ENCODE results near the gene KCTD21. TPM values are rescaled to one million over a fixed set of nuclear protein-coding genes. Genes with fewer than 3 reads are reported as not detected.

Gene KCTD21
- total RNA-seq, 1 experiment from 2014 or later: 3.0 TPM

DNA sequence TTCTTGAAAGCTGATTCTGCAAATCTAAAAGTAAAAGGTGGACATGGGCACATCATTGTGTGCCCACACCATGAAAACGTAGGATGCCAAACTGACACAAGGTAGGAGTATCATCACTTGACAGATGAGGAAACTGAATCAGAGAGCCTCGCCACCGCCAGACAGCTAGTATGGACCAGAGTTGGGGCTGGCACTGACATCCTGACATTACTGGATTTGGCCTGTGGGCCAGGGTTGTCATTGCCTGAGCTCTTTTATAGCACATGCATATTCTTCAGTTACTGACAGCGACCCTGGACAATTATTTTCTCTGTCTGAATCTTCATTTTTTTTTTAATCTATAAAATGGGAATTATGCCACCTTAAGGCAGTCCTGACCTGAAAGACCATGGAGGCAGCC lies 16.8 kb upstream of the KCTD21 start:
- Histone ChIP-seq H3K27me3 (ENCODE audit: insufficient read depth, low read length) (no peaks in the 10 kb centered on the region), H4K20me1 (ENCODE audit: insufficient read depth) (no peaks in the 10 kb centered on the region), H3K4me1 (ENCODE audit: control insufficient read depth in 1 of 2, insufficient read depth in 2 of 2, low read length in 2 of 2) (no peaks in the 10 kb centered on the region), H3K79me2 (ENCODE audit: insufficient read depth, low read length) (no peaks in the 10 kb centered on the region), H3K4me3 (replicated peaks in 1 of 2; ENCODE audit: low read depth in 1 of 2, low read length in 2 of 2) (no peak overlapping the region), H3K9me3 (ENCODE audit: control insufficient read depth in 1 of 2, insufficient read depth in 1 of 2, low read depth in 1 of 2, low read length in 2 of 2) (no peaks in the 10 kb centered on the region), H3K4me2 (ENCODE audit: low read length) (no peak overlapping the region), H3K27ac (ENCODE audit: low read depth, low read length) (no peak overlapping the region), H3K9ac (ENCODE audit: low read length) (no peak overlapping the region), H3K9me2 (ENCODE audit: insufficient read depth) (no peaks in the 10 kb centered on the region), H3K36me3 (ENCODE audit: control insufficient read depth in 1 of 2, insufficient read depth in 2 of 2, low read length in 2 of 2) (0 out of 4 replicates have a peak, but pooled peaks cover 0 to under 1% of the 10 kb centered on the region in 2 experiments), H2AFZ (ENCODE audit: low read depth, low read length, poor library complexity, severe bottlenecking) (no peak overlapping the region)
- BruUV-seq (replicated peaks): no TSS peak
- CTCF ChIA-PET: no interaction called here
- no peak for DNase-seq (ENCODE audit: low read depth, low spot score)
- intact Hi-C loops (cut with micrococcal nuclease): no loop called here
- no peak for ATAC-seq
- RAD21 ChIA-PET (ENCODE audit: low non-redundant PET in 1 of 2, low total read pairs in 2 of 2, uncharacterized antibody in 2 of 2, unreplicated experiment in 2 of 2): no interaction called here
- TF ChIP-seq ZBTB33 (IDR thresholded peaks at IDR 0.05; ENCODE audit: extremely low read depth, insufficient replicate concordance, low read length) (no peak), SP1 (IDR thresholded peaks at IDR 0.05; ENCODE audit: low read depth) (no peak), EZH2 (IDR thresholded peaks at IDR 0.05) (no peak), FOSL1 (IDR thresholded peaks at IDR 0.05; ENCODE audit: low read depth) (no peak), ZNF274 (IDR thresholded peaks at IDR 0.05; ENCODE audit: low read depth, low read length) (no peak), RAD21 (IDR thresholded peaks at IDR 0.05; ENCODE audit: low read depth) (no peak)
- POLR2A ChIA-PET: no interaction called here

- H3K27me3 ChIP-seq (ENCODE audit: insufficient read depth, low read length): no peaks in the 10 kb centered on the region
- H2AFZ ChIP-seq (ENCODE audit: low read depth, low read length, poor library complexity, severe bottlenecking): no peak overlapping the region
- H3K36me3 ChIP-seq (ENCODE audit: control insufficient read depth in 1 of 2, insufficient read depth in 2 of 2, low read length in 2 of 2): no peaks in the 10 kb centered on the region
- H3K9me3 ChIP-seq (ENCODE audit: control insufficient read depth in 1 of 2, insufficient read depth in 1 of 2, low read depth in 1 of 2, low read length in 2 of 2): no peaks in the 10 kb centered on the region
- ATAC-seq (no peak), DNase-seq (ENCODE audit: low read depth, low spot score) (no peak)
- no peak overlapping the region for H3K4me3 ChIP-seq (replicated peaks in 1 of 2; ENCODE audit: low read depth in 1 of 2, low read length in 2 of 2)
- TF ChIP-seq REST (IDR thresholded peaks at IDR 0.05; ENCODE audit: low read depth) (no peak), SP1 (IDR thresholded peaks at IDR 0.05; ENCODE audit: low read depth) (no peak), ZNF274 (IDR thresholded peaks at IDR 0.05; ENCODE audit: low read depth, low read length) (no peak)
- no peaks in the 10 kb centered on the region for H3K79me2 ChIP-seq (ENCODE audit: insufficient read depth, low read length)
- H3K4me1 ChIP-seq (ENCODE audit: control insufficient read depth in 1 of 2, insufficient read depth in 2 of 2, low read length in 2 of 2): no peaks in the 10 kb centered on the region
- no peak overlapping the region for H3K4me2 ChIP-seq (ENCODE audit: low read length)
- ChIA-PET RAD21 (ENCODE audit: low non-redundant PET in 1 of 2, low total read pairs in 2 of 2, uncharacterized antibody in 2 of 2, unreplicated experiment in 2 of 2) (no interaction called here), POLR2A (no interaction called here), CTCF (no interaction called here)
- H3K27ac ChIP-seq (ENCODE audit: low read depth, low read length): no peak overlapping the region
- BruUV-seq (replicated peaks): no TSS peak
- intact Hi-C loops (cut with micrococcal nuclease): no loop called here
- no peaks in the 10 kb centered on the region for H4K20me1 ChIP-seq (ENCODE audit: insufficient read depth)
- no peak overlapping the region for H3K9ac ChIP-seq (ENCODE audit: low read length)
- no peaks in the 10 kb centered on the region for H3K9me2 ChIP-seq (ENCODE audit: insufficient read depth)
Measured at GRCh38 chr11:78203184-78203583, 14.8 kb upstream of the KCTD21 start.

Measured in HCT116 (cell line).